HG03565 (cell line): ENCODE data around the gene MCTP2.

Experiments used
- ATAC-seq: cut with Tn5 transposase; IDR thresholded peaks from one replicate; pipeline ENCODE4 v1.9.1; 2021; ENCODE audit warnings: mild to moderate bottlenecking, moderate library complexity; ENCODE audit not compliant: unreplicated experiment

Gene MCTP2

DNA sequence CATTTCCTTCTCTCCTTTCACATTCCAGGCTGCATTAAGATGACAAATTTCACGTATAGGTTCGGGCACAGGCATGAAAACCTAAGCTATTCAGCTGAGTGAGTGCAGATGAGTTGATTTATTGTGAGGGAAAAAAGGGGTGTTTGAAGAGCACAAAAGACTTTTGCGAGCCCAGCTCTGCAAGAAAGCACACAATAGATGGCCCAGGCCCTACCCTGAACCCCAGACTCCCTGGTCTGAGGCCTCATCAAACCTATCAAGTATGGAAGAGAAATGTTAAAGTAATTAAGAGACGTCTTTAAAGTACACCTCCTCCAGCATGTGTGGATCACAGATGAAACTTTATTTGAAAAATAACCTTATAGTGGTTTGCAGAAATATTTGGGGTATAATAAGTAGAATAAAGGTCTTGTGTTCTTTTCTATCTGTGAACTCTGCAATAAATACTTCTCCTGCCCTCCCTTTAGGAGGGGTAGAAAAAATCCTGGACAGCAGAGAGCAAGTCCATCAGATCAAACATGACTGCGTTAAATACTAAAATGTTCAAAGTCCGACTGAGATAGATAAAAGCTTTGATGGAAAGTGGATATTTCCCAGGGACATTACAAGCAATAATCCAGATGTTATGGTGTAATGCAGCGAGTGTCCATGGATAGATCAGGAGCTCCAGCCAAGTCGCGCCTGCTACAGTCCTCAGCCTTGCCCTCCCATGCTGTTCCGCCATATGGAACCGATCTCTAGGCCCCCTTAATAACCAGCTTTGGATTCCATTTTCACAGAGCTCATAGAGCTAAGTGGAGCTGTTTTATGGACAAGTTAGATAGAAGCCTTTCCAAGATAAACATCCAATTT is 121.5 kb downstream of the MCTP2 start:
- no peak for ATAC-seq

DNA sequence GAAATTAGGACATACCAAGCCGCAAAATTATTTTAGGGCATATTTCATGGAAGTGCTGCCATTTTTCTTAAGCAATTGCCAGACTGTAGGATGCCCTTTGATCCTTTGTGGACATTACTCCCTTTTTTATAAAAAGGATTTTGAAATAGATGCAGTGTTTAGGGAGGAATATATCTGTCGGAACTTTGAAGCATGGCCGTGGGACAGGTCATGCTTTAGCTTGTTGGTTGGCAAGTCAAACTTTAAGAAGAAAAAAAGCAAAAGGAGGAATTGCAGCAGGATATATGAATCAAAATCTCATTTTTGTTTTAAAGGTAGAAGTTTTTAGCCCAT is 122.1 kb downstream of the MCTP2 start:
- ATAC-seq = no peak

DNA sequence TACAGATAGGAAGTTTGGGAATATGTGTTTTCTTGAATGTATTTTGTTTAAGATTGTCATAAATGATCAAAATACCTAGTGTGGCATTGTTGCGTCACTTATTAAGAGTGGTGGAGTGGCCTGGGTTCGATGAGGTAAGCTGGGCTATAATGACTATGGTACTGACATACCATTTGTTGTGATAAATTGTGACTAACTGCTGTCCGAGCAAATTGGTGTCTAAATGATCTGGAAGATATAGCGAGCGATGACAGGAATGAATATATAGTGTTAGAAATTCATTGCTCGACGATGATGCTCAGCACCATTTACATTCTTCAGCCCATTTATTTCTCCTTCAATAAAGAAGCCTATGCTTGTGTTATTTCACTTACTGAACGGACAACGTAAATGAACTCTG is 123.3 kb downstream of the MCTP2 start:
- no peak for ATAC-seq

DNA sequence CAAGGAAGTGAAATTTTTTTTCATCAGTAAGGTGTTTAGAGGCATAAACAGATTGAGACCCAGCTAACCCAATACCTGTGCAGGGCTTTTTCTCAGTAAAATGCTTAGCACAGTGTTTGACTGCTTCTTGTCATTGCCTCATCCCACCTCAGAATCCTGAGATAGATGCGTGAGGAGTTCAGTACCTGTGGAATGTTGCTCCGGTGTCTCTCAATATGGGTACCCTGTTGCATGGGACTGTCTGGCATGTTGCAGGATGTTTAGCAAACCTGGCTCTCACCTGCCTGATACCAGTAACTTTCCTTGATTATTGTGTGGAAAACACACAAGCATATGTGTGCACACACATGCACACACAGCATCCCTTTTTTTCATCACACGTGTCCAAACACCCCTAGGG is 128.4 kb downstream of the MCTP2 start:
- no peak for ATAC-seq

DNA sequence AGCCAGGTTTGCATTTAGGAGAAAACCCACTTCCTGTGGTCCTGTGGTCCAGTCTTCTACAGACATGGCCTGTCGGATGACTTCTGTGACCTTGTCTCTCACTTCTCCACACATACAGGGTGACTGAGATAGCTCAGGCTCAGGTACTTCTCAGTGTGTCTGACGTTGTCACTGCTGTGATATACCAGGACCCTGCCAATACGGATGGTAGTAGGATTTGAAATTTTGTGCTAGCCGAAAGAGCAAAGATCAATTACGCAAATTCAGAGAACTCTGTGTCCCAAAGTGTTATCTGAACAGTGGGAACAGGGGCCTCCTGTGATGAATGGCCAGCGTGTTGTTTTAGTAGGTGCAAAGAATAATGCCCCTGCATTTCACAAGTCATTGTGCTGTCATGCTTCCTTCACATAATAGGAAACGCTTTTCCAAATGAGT is 128.9 kb downstream of the MCTP2 start:
- no peak for ATAC-seq

DNA sequence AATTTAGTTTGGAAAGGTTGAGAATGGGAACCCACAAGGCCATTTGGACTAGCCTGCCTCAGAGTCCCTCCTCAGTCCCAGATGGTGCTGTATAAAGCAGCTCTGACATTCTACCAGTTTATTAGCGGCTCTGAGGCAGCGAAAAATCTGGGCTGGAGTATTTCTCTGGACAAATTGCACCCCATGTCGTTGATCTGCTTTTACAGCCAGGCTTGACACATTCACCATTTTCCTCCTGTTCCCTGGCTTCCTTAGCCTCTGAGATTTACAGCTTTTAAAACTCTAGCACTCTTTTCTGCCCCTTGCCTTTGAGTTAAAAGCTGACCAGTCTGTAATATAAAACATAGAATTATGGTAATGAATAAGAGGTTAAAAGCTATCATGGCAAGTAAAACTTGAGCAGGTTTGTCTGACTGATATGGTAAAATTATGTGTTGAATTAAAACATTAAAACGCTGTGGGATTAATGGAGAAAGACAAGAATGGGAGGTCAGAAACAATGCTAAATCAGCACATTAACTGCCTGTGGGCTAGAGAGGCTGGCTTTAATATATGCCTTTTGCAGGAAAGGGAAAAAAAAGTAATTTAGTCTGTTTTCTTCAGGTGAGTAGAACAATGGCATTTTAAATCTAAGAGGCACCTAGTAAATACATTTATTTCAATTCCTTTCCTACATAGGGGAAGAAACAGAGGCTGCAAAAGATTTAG is 131.2 kb downstream of the MCTP2 start:
- no peak for ATAC-seq

DNA sequence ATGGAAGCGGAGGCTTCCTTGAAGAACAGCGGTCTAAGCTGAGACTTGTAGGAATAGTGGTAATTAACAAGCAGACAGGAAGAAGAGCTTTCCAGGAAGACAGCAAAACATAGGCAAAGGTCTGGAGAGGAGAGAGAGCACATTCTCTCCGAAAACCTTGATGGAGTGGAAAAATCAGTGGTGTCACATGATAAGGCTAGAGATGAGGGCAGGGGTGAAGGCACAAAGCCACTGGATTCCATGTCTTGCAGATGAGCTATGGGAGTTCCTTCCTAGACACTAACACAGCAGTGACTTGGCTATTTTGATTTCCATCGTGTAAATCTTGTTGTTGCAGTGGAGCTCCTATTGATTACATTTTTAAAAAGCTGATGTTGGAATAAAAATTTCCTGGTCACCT is 132.0 kb downstream of the MCTP2 start:
- no peak for ATAC-seq

DNA sequence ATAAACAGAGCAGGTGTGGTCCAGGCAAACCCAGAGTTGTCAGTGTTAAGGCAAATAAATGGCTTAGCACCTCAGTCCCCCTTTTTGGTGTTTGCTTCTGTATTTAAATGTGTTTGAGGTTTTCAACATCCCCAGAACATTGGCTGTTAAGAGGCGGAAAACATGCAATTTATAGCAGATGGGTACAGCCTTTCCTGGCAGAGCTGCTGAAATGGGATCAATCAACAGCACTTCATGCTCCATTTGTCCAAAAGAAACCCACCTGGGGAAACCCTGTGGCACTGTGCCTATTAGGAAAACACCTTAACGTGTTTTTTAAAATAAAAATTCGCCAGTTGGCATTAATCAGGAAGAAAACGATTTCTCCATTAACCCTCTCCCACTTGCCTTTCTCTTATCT is 135.4 kb downstream of the MCTP2 start:
- ATAC-seq = no peak

DNA sequence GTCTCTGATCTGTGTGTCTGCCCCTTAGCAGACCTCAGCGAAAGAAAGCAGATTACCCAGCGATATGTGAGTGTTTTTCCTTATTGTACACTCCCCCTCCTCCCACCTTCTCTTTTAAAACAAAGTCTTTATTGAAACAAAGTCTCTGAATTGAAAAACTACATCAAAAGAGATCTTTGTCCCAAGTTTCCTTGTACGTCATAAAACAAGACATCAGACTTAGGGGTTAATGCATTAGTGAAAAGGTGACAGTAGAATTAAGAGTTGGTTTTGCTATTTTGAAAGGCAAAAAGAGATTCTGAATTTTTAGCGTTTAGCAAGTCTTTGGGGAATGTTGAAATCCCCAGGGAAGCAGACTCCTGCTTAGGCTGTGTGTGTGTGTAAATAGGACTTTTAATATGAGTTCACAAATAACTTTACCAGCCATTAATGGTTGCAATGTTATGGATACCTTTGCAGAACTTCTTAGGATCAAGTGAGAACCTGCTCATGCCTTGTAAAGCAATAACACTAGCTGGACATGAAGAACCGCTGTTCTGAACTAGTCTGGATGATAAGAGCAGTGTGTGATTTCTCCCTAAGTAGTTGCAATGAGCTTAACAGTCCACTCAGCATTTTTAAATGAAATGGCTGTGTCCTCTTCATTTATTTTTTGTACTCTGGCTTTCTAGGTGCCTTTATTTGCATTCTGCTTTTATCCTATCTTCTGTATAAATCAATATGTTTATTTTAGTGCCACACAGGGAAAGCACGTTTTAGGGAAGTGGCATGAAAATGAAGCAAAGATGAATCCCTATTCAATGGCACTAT is 136.6 kb downstream of the MCTP2 start:
- ATAC-seq = no peak

DNA sequence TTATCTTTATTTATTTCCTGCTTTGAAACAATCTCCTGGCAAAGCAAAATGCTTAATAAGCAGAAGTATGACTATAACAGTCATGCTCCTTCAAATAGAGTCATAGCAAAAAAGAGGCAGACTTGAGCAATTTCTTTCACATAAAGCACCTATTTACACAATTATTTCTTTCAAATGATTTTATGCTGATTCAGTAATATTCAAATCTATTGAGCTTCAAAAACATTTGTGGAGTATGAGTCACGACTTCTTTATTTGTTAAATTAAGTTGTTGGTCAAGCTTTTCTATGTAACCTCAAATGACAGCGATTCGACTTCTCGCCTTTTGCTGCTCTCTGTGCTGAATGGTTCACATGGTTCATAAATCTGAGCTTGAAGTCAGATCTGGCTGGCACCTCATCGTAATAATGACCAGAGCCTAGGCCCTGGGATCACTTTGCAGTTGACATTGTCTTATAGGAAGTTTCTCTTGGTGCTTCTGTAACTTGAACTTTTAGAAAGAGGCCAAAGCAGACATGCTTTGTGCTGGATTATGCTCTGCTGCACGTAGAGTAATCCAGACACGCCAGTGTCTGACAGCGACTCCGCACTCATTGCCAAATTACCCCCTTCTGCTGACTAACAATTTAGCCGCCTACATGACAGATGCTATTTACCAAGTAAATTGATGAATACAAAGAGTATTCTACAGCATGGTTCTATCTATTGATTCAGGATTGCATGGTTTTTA is 139.0 kb downstream of the MCTP2 start:
- no peak for ATAC-seq

DNA sequence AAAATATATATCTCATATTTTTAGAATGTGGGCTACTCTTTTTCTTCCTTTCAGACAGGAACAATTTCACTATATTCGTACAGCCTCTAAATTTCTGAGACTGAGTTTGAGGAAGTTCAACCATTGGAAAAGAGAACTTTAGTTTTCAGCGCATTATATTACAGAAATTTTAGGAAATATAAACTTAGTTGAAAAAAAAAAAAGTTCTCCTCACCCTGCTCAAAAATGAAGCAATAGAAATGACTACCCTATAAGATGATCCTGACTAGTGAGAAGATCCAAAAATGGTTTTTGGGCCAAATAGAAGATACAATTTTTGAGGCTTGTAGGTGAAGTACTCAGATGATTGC is 139.6 kb downstream of the MCTP2 start:
- no peak for ATAC-seq

DNA sequence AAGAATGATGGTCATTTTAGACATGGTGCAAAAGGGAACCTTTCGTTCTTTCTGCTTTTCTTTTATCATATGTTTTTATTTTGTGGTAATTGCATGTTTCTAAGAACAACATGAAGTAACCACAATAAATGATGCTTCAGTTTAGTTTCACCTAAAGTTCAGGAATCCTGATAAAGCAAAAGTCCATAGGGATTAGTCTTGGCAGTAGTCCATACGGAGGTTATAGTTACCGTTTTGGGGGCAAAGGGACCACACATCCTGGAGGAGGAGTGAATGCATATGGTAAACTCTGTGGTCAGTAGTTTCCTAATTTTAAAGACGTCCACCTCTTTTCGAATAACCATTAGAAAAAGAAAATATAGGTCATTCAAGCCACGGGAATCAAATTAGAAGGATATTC is 141.5 kb downstream of the MCTP2 start:
- no peak for ATAC-seq

DNA sequence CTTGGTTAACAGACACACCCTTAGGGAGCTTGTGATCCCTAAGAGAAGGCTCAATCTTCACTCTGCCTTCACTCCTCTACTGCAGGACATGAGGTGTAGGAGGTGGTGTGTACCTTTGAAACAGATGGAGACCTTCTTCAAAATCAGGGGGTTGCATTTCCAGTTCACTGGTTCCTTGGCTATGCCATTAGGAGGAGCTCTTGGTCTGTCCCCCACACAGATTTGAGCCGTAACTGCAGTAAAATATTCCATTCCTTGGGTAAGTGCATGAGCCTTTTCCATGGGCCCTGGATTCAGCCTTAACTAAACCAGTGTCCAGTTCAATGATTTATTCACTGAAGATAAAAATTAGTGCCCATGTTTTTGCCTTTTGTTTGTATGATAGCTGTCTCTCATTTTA is 144.6 kb downstream of the MCTP2 start:
- ATAC-seq = no peak

DNA sequence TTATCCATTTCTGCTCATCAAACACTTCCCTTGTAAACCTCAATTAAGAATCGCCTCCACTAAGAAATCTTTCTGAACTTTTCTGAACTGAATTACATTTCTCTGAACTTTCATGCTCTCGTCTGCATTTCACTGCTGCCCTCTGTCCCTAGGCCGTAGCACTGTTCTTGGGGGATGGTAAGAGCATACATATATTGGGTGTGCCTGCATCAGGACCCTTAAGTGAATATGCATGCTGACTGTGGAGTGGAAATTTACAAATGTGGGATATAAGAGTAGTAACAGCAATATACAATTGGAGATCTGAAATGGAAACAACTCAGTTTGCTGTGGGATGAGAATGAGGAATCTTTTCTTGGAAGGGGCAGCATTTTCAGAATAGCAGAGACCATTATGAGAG is 148.6 kb downstream of the MCTP2 start:
- no peak for ATAC-seq

DNA sequence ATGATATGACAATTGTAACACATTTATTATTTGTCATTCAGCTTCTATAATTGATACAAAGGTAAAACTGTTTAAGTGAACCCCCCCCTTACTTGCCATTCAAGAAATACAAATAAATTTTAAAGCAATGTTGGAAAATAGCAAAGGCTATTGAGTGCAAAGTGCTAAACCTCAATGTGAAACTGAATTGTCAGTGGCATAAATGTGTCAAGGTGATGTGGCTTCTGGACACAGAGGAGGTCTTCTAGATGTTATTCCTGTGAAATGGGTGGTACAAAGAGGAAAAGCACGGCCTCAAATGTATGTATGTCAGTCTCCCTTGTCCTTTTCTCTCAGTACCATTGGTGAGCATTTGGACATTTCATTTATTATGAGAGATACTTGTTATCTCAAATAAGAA is 149.4 kb downstream of the MCTP2 start:
- ATAC-seq = no peak

DNA sequence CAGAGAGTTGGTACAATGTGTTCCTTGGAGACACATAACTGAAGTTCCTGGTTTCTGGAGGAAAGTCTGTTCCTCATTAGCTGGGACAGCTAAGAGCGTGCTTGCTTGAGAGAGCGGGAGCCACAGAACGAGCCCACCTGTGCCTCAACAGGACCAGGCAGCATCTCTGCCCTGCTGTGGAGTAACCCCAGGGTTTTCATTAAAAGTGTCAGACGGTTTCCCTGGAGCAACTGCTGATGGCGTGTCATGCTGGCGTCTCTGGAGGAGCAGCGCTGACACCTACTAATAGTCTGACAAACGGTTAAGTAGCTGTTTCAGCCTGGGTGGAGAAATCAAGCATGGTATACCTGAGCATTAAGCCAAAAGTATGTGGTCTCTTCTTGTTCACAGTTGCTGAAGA is 150.0 kb downstream of the MCTP2 start:
- ATAC-seq = no peak

DNA sequence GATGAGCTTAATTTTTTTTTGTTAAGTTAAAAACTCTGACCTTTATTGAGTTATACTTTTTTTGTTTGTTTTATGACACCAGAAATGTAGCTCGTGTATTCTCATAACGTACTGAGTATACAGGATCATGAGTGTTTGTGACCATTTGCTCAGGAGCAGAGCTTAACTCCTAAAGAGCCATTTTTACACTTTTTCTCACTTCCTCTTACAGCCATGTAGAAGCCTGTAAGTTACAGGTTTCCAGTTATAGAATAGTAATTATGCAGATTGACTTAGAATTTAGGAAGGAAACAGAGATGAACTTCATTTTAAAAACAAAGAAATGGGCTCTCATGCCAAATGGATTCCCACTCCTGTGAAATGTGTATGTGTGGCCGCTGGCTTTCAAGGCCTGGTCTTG is 151.7 kb downstream of the MCTP2 start:
- no peak for ATAC-seq

DNA sequence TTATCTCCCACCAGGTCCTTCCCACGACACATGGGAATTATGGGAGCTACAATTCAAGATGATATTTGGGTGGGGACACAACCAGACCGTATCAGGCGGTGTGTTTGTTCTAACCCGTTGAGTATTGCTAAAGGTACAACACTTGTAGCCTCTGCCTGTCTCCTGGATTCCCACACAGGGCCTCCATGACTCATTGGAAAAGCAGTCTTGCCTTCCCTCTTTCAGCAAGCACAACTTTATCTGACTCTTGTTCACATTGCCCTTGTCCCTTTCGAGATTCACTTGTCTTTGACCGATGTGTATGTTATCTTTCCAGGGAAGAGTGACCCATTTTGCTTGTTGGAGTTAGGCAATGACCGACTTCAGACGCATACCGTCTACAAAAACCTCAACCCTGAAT is 152.3 kb downstream of the MCTP2 start:
- no peak for ATAC-seq

DNA sequence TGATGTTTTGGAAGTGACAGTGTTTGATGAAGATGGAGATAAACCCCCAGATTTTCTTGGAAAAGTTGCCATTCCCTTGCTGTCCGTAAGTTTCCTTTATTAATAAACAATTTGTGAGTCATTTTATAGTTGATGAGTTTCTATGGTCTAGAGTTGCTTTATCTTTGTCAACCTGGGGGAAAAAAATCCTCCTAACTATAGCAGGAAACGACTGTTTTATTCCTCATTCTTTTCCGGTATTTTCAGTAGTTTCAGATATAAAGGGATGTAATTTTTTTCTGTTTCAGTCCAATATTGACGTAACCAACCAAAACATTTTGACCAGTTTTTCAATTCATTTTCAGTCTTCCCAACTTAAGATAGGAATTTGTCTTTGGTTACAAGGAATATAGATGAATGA is 154.1 kb downstream of the MCTP2 start:
- no peak for ATAC-seq

DNA sequence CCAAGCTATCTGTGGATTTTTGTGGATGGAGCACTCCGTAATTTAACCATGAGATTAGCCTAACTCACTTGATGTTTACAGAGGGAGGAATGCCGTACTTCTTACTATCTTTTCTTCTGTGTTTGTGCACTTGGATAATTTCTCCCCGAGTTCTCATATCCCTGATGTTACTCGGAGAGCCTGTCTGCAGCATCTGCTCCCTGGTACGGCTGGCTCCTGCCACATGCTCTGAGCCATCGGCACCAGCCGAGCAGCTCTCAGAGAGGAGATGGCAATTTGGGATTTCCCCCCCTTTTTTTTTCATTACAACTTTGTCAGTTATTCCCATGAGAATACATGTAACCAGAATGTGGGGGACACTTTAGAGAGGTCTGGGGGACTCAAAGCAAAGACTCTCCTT is 155.0 kb downstream of the MCTP2 start:
- no peak for ATAC-seq

DNA sequence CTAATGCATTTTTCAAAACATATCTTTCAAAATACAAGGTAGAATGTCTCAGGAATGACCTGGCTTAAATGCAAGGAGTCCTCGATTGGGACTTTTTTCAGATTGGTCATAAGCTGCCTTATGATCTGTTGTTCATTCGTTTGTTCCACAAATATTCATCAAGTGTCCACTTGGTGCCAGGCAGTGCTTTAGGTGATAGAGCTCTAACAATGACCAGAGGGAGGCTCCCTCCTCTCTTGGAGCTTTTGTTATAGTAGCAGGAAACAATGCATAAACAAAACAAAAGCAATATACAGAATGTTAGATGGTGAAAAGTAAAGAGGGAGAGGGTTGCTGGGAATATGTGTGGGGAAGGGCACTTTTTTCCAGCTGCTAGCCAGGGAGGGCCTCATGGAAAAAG is 156.1 kb downstream of the MCTP2 start:
- ATAC-seq = no peak
